IMR-90 (cell line): ENCODE measurements around the gene PPL. TPM values are rescaled to one million over a fixed set of nuclear protein-coding genes. Genes with fewer than 3 reads are reported as not detected.
A peak's percentile ranks its signal among the peaks of the same experiment; 100 is the strongest.

ENCODE experiments used
- ATAC-seq: fragments of 200-7000 bp; cut with Tn5 transposase; 2 replicates; pipeline ENCODE4 v1.9.1; 2020; ENCODE audit warnings: low read depth, mild to moderate bottlenecking, moderate library complexity
- BruUV-seq: library from RNA; stranded (reverse); fragments of 400-500 nt; replicated peaks from 2 replicates; lab custom pipeline; 2021; lab: Mats Ljungman, UMichigan
- CTCF ChIA-PET: fragments of 300-600 bp; formaldehyde crosslinking; extraction: SDS; loops from one replicate; lab custom pipeline; 2021; ENCODE audit warnings: antibody characterized with exemption; lab: Yijun Ruan, JAX
- POLR2A ChIA-PET: fragments of 300-600 bp; sonication (Branson Sonifier 250); formaldehyde crosslinking; loops from one replicate; lab custom pipeline; 2022; ENCODE audit warnings: antibody characterized with exemption; ENCODE audit not compliant: unreplicated experiment; lab: Charles Lee
- DNase-seq: peaks from one replicate; pipeline ENCODE4 v3.0.0; 2013
- H2AFZ ChIP-seq: replicated peaks from 2 replicates; pipeline ENCODE3; 2013; ENCODE audit warnings: low read length, mild to moderate bottlenecking; ENCODE audit not compliant: poor library complexity
- H2AK5ac ChIP-seq: 2 replicates; pipeline ENCODE4 v1.6.1; 2013; ENCODE audit warnings: low read depth, low read length, inconsistent platforms
- H2AK9ac ChIP-seq: replicated peaks from 2 replicates; pipeline ENCODE3; 2013; ENCODE audit warnings: mild to moderate bottlenecking, low read depth, low read length, moderate library complexity; ENCODE audit not compliant: poor library complexity
- H2BK120ac ChIP-seq: 2 replicates; pipeline ENCODE4 v1.6.1; 2013; ENCODE audit warnings: low read depth, low read length, inconsistent platforms
- H2BK15ac ChIP-seq: 3 replicates; pipeline ENCODE4 v1.6.1; 2013; ENCODE audit warnings: low read depth, low read length, inconsistent platforms
- H2BK20ac ChIP-seq: 2 replicates; pipeline ENCODE4 v1.6.1; 2013; ENCODE audit warnings: low read depth, mild to moderate bottlenecking, inconsistent platforms, low read length, moderate library complexity
- H2BK5ac ChIP-seq: 2 replicates; pipeline ENCODE4 v1.6.1; 2013; ENCODE audit warnings: mild to moderate bottlenecking, low read depth, low read length, inconsistent platforms; ENCODE audit not compliant: poor library complexity, severe bottlenecking
- H3K14ac ChIP-seq: replicated peaks from 2 replicates; pipeline ENCODE4 v1.6.1; 2013; ENCODE audit warnings: low read depth, low read length, inconsistent platforms
- H3K18ac ChIP-seq: 2 replicates; pipeline ENCODE4 v1.6.1; 2013; ENCODE audit warnings: low read depth, low read length, control low read depth
- H3K23ac ChIP-seq: 2 replicates; pipeline ENCODE4 v1.6.1; 2013; ENCODE audit warnings: low read depth, low read length, inconsistent platforms
- H3K27ac ChIP-seq: 2 replicates; pipeline ENCODE4 v1.5.1; 2013; ENCODE audit warnings: mild to moderate bottlenecking, control low read depth, low read length; ENCODE audit not compliant: insufficient read depth
- H3K27me3 ChIP-seq: 2 replicates; pipeline ENCODE4 v1.6.1; 2013; ENCODE audit warnings: low read length; ENCODE audit not compliant: control insufficient read depth, insufficient read depth
- H3K36me3 ChIP-seq: 2 replicates; pipeline ENCODE4 v1.6.1; 2013; ENCODE audit warnings: low read length, mixed read lengths; ENCODE audit not compliant: control insufficient read depth, insufficient read depth
- H3K4ac ChIP-seq: 2 replicates; pipeline ENCODE4 v1.6.1; 2013; ENCODE audit warnings: low read depth, low read length, inconsistent platforms
- H3K4me1 ChIP-seq: 2 replicates; pipeline ENCODE4 v1.6.1; 2013; ENCODE audit warnings: low read length, mixed read lengths; ENCODE audit not compliant: control insufficient read depth, insufficient read depth
- H3K4me2 ChIP-seq: 2 replicates; pipeline ENCODE4 v1.6.1; 2013; ENCODE audit warnings: low read depth, mild to moderate bottlenecking, control low read depth, low read length, moderate library complexity
- H3K4me3 ChIP-seq: 2 replicates; pipeline ENCODE4 v1.5.1; 2013; ENCODE audit warnings: low read depth, mild to moderate bottlenecking, control low read depth, low read length, moderate library complexity; ENCODE audit not compliant: insufficient read depth
- H3K56ac ChIP-seq: 2 replicates; pipeline ENCODE4 v1.6.1; 2013; ENCODE audit warnings: low read length, inconsistent platforms; ENCODE audit not compliant: insufficient read depth; ENCODE audit errors: extremely low read depth
- H3K79me1 ChIP-seq, 2 experiments: 2 replicates each; pipeline ENCODE4 v1.6.1; 2013; ENCODE audit warnings: low read length in 2 of 2, inconsistent platforms in 1 of 2, low read depth in 1 of 2
- H3K9ac ChIP-seq: 2 replicates; pipeline ENCODE4 v1.6.1; 2013; ENCODE audit warnings: low read depth, low read length, control low read depth
- H3K9me1 ChIP-seq: 2 replicates; pipeline ENCODE4 v1.6.1; 2013; ENCODE audit warnings: low read length, inconsistent platforms; ENCODE audit not compliant: insufficient read depth
- H3K9me3 ChIP-seq: 2 replicates; pipeline ENCODE4 v1.6.1; 2013; ENCODE audit warnings: low read length; ENCODE audit not compliant: control insufficient read depth, insufficient read depth
- H4K20me1 ChIP-seq: 2 replicates; pipeline ENCODE4 v1.6.1; 2013; ENCODE audit warnings: low read length, inconsistent platforms; ENCODE audit not compliant: insufficient read depth
- H4K5ac ChIP-seq: 2 replicates; pipeline ENCODE4 v1.6.1; 2013; ENCODE audit warnings: mild to moderate bottlenecking, low read depth, low read length, control low read depth
- H4K8ac ChIP-seq, 2 experiments: 2 replicates each; pipeline ENCODE4 v1.6.1; 2013; ENCODE audit warnings: low read depth in 2 of 2, low read length in 2 of 2, control low read depth in 1 of 2, inconsistent platforms in 1 of 2
- H4K91ac ChIP-seq: 2 replicates; pipeline ENCODE4 v1.6.1; 2013; ENCODE audit warnings: low read depth, low read length, inconsistent platforms; ENCODE audit not compliant: insufficient read depth
- CEBPB ChIP-seq: IDR thresholded peaks from 2 replicates; pipeline ENCODE4 v1.6.1; 2012; ENCODE audit warnings: low read depth, low read length, improper control_type of control experiment
- CHD1 ChIP-seq: IDR thresholded peaks from 2 replicates; pipeline ENCODE4 v1.6.1; 2012; ENCODE audit warnings: low read depth, low read length, improper control_type of control experiment
- FOS ChIP-seq: fragments of 150-350 bp; IDR thresholded peaks from 2 replicates; pipeline ENCODE4 v1.6.1; 2016; ENCODE audit warnings: low read depth, low read length
- MAFK ChIP-seq: IDR thresholded peaks from 2 replicates; pipeline ENCODE4 v1.6.1; 2012; ENCODE audit warnings: low read depth, low read length, improper control_type of control experiment
- MAZ ChIP-seq: IDR thresholded peaks from 2 replicates; pipeline ENCODE4 v1.6.1; 2012; ENCODE audit warnings: low read depth, mild to moderate bottlenecking, low read length, improper control_type of control experiment, moderate library complexity, borderline replicate concordance
- NFE2L2 ChIP-seq: fragments of 150-350 bp; IDR thresholded peaks from 2 replicates; pipeline ENCODE4 v1.6.1; 2016; ENCODE audit warnings: low read depth, mild to moderate bottlenecking, low read length
- RCOR1 ChIP-seq: IDR thresholded peaks from 2 replicates; pipeline ENCODE4 v1.6.1; 2012; ENCODE audit warnings: mild to moderate bottlenecking, low read length, improper control_type of control experiment; ENCODE audit not compliant: insufficient replicate concordance
- SMC3 ChIP-seq: fragments of 150-350 bp; IDR thresholded peaks from 2 replicates; pipeline ENCODE4 v1.6.1; 2016; ENCODE audit warnings: low read depth, mild to moderate bottlenecking, antibody characterized with exemption, low read length, moderate library complexity
- WGBS, 2 experiments: methylation state at CpG; one replicate each; pipeline versions ENCODE4 v1.1.5 to v1.1.7; 2013; ENCODE audit warnings: missing lambda C conversion rate in 2 of 2; ENCODE audit not compliant: insufficient read length in 1 of 2; ENCODE audit errors: extremely low coverage in 2 of 2; 5-methylcytosine and 5-hydroxymethylcytosine counted together
- dilution Hi-C: fragments of 300-500 bp; cut with HindIII; formaldehyde crosslinking; loops from one replicate; pipeline ENCODE4 v1.14.3; 2018; ENCODE audit warnings: low sequenced_read_pairs; ENCODE audit not compliant: unreplicated experiment
- in situ Hi-C: fragments of 300-500 bp; cut with MboI; formaldehyde crosslinking; loops from 3 replicates; pipeline ENCODE4 v1.14.3; 2019; ENCODE audit warnings: low sequenced_read_pairs, inconsistent platforms, mixed read lengths
- intact Hi-C: fragments of 100-400 bp; cut with micrococcal nuclease; formaldehyde crosslinking; loops from 2 replicates; pipeline ENCODE4 v1.10.0; 2022
- polyA plus RNA-seq, 3 experiments: library from polyadenylated mRNA; depleted of rRNA; stranded (reverse); fragments of >200 nt; gene quantifications; 2 replicates each; pipeline ENCODE4 v1.2.3, GENCODE V29; 2012; ENCODE audit warnings: low replicate concordance in 1 of 3
- total RNA-seq: library from RNA; depleted of rRNA; stranded (reverse); fragments of >200 nt; gene quantifications from 2 replicates; pipeline ENCODE4 v1.2.3, GENCODE V29; 2012

PPL gene
- total and polyA plus RNA-seq, 2 of the 4 experiments (the other 2 are of a cell fraction) = 0.34 to 0.36 TPM

- Histone ChIP-seq H3K9ac (no peak overlapping the region), H3K23ac (no peak overlapping the region), H3K14ac (no peak overlapping the region), H4K5ac (no peak overlapping the region), H2AFZ (peak overlapping the region; percentile 70), H3K27me3 (peaks cover 25% of the 10 kb centered on the region), H3K4ac (no peak overlapping the region), H2AK9ac (peak overlapping the region; percentile 16), H4K8ac (no peak overlapping the region), H3K18ac (no peak overlapping the region), H3K4me2 (no peak overlapping the region), H4K20me1 (no peaks in the 10 kb centered on the region), H2BK5ac (no peak overlapping the region), H3K56ac (no peak overlapping the region), H2BK15ac (no peak overlapping the region), H3K27ac (no peak overlapping the region), H4K91ac (no peak overlapping the region), H3K9me3 (no peaks in the 10 kb centered on the region), H3K79me1 (no peaks in the 10 kb centered on the region), H3K9me1 (no peaks in the 10 kb centered on the region), H3K4me3 (no peak overlapping the region), H3K36me3 (no peaks in the 10 kb centered on the region), H2BK120ac (no peak overlapping the region), H3K4me1 (no peaks in the 10 kb centered on the region), H2BK20ac (no peak overlapping the region), H2AK5ac (no peak overlapping the region)
- ATAC-seq (peak; percentile 17; the same call in 1 of the 2 replicates), DNase-seq (no peak)
- TF ChIP-seq CHD1 (no peak), SMC3 (no peak), CEBPB (no peak), FOS (no peak), RCOR1 (no peak), NFE2L2 (no peak), MAFK (no peak), MAZ (no peak)
- BruUV-seq = no TSS peak
- dilution Hi-C loops = no loop called here
- CTCF ChIA-PET = no interaction called here
- WGBS, 2 experiments = 27% methylated on average over 4 of the region's 20 CpGs; no CpG with 5 or more reads in 1 of the 2 experiments
- in situ Hi-C loops = no loop called here
- intact Hi-C loops = no loop called here
- POLR2A ChIA-PET = no interaction called here
Observed at GRCh38 chr16:4982056-4982867, 45.3 kb upstream of the PPL start.
